ENCODE data around the gene C10orf143. TPM values are rescaled to one million over a fixed set of nuclear protein-coding genes. Genes with fewer than 3 reads are reported as not detected.

C10orf143 gene
- total and polyA plus RNA-seq, 2 of the 8 experiments (the other 6 are each of a cell fraction or from before 2014, with no cell fraction given): 1.6 to 2.0 TPM

- Histone ChIP-seq H2BK5ac (ENCODE audit: low read depth, low read length) (no peak overlapping the region), H3K4me1 (replicated peaks in 1 of 4; ENCODE audit: control insufficient read depth in 3 of 4, insufficient read depth in 4 of 4, low read length in 3 of 4) (no peaks in the 10 kb centered on the region), H2AK5ac (ENCODE audit: low read depth, low read length) (no peak overlapping the region), H3K4me2 (ENCODE audit: insufficient read depth in 1 of 2, low read depth in 2 of 2, low read length in 2 of 2) (no peak overlapping the region), H3K4me3 (ENCODE audit: extremely low read depth in 1 of 4, insufficient read depth in 2 of 4, low read depth in 3 of 4, low read length in 4 of 4) (no peak overlapping the region), H3K9ac (replicated peaks in 1 of 4; ENCODE audit: extremely low read depth in 1 of 4, low read depth in 3 of 4, low read length in 3 of 4) (no peak overlapping the region), H3K18ac (ENCODE audit: extremely low read depth, low read length) (no peak overlapping the region), H3K14ac (ENCODE audit: insufficient read length) (no peak overlapping the region), H3K9me3 (ENCODE audit: insufficient read depth in 2 of 2, low read depth in 1 of 2, low read length in 1 of 2) (no peaks in the 10 kb centered on the region), H3K79me1 (ENCODE audit: low read depth, low read length) (no peaks in the 10 kb centered on the region), H2BK15ac (ENCODE audit: low read length) (no peak overlapping the region), H3K56ac (replicated peaks; ENCODE audit: insufficient read length, low read depth, low read length) (no peak overlapping the region), H3K36me3 (ENCODE audit: control insufficient read depth in 2 of 4, insufficient read depth in 4 of 4, low read length in 3 of 4) (no peaks in the 10 kb centered on the region), H2AFZ (ENCODE audit: low read length) (no peak overlapping the region), H3K79me2 (ENCODE audit: control insufficient read depth in 1 of 2, insufficient read depth in 2 of 2, low read length in 2 of 2) (no peaks in the 10 kb centered on the region), H4K91ac (replicated peaks; ENCODE audit: insufficient read length, low read length) (no peak overlapping the region), H3K4ac (replicated peaks; ENCODE audit: insufficient read length, low read depth, low read length) (no peak overlapping the region), H2BK20ac (ENCODE audit: low read length) (no peak overlapping the region), H2BK120ac (replicated peaks; ENCODE audit: low read depth, low read length) (no peak overlapping the region), H4K20me1 (replicated peaks in 1 of 2; ENCODE audit: control insufficient read depth in 1 of 2, insufficient read depth in 2 of 2, low read length in 2 of 2) (no peaks in the 10 kb centered on the region), H3K27ac (ENCODE audit: low read depth, low read length) (no peak overlapping the region), H3K23me2 (ENCODE audit: low read depth, low read length) (0 out of 2 replicates have a peak, but pooled peaks cover 2% of the 10 kb centered on the region), H4K8ac (ENCODE audit: extremely low read depth, insufficient read depth, low read length) (no peak overlapping the region), H2BK12ac (ENCODE audit: low read depth, low read length) (no peak overlapping the region), H3K23ac (ENCODE audit: insufficient read length) (no peak overlapping the region), H3K27me3 (replicated peaks in 1 of 4; ENCODE audit: control insufficient read depth in 3 of 4, extremely low read depth in 1 of 4, insufficient read depth in 3 of 4, low read length in 3 of 4) (no peaks in the 10 kb centered on the region), H4K5ac (ENCODE audit: insufficient read length, low read depth, low read length) (no peak overlapping the region)
- no peak for FAIRE-seq
- ChIA-PET CTCF (ENCODE audit: partially characterized antibody) (interaction anchor here (2.8 kb wide), 1 partner anchor 15 kb away, joined by 12 read pairs; no protein-coding TSS in a partner anchor), POLR2A (ENCODE audit: partially characterized antibody) (no interaction called here)
- no peak for DNase-seq (ENCODE audit: low read depth in 1 of 2, low spot score in 2 of 2)
- 95% methylated on average over 4 of the region's 4 CpGs; no CpG with 5 or more reads in 1 of the 2 experiments for WGBS, 2 experiments (ENCODE audit: extremely low coverage in 1 of 2, insufficient coverage in 1 of 2, insufficient read length in 1 of 2, insufficient replicate concordance in 2 of 2, low coverage in 1 of 2, low lambda C conversion rate in 2 of 2, missing lambda C conversion rate in 1 of 2)
- TF ChIP-seq SIN3A (conservative IDR thresholded peaks at IDR 0.05 in 1 of 2, IDR thresholded peaks at IDR 0.05 in 1 of 2; ENCODE audit: low read depth in 1 of 2, low read length in 2 of 2): no peak
- TF ChIP-seq ZNF274 (IDR thresholded peaks at IDR 0.05; ENCODE audit: borderline replicate concordance, extremely low read depth, low read length): no peak
- TF ChIP-seq PHF8 (conservative IDR thresholded peaks at IDR 0.05; ENCODE audit: low read depth, low read length): no peak
- no peak for TF ChIP-seq CHD1 (IDR thresholded peaks at IDR 0.05; ENCODE audit: low read depth, low read length)
- TF ChIP-seq SIRT6 (IDR thresholded peaks at IDR 0.05; ENCODE audit: low read length): no peak
- no peak for TF ChIP-seq ATF2 (IDR thresholded peaks at IDR 0.05; ENCODE audit: low read length)
- TF ChIP-seq KDM5A (IDR thresholded peaks at IDR 0.05; ENCODE audit: low read length): no peak
- no peak for TF ChIP-seq BRCA1 (IDR thresholded peaks at IDR 0.05; ENCODE audit: low read depth, low read length)
Observed at GRCh38 chr10:130029209-130029608, 81.4 kb downstream of the C10orf143 start.

Data from H1 (cell line).